ENCODE measurements around the gene AKAP1. TPM values are rescaled to one million over a fixed set of nuclear protein-coding genes. Genes with fewer than 3 reads are reported as not detected.

Gene AKAP1
- total RNA-seq, 1 donor from 2014 or later, result 16.0 TPM

- DNase-seq, result peak; percentile 22
Measured at GRCh38 chr17:57106107-57106835, 21.2 kb downstream of the AKAP1 start.

DNA sequence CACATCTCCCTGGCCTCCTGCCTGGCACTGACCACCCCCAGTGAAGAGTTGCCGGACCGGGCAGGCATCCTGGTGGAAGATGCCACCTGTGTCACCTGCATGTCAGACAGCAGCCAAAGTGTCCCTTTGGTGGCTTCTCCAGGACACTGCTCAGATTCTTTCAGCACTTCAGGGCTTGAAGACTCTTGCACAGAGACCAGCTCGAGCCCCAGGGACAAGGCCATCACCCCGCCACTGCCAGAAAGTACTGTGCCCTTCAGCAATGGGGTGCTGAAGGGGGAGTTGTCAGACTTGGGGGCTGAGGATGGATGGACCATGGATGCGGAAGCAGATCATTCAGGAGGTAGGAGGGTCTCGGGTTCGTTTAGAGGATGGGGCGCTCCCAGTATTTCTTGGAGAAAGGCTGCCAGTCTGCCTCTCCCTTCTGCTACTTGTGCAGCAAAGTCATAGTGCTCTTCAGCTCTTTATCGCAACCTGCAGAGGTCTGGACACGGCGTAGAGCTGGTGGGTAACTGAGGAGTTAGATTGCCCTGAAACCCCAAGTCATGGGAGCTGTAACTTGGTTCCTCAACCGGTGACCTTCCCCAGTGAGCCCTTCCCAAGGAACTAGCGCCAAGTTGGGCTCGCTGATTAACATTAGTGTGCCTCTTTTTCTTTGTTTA is 21.9 kb downstream of the AKAP1 start:
- DNase-seq, result no peak

DNA sequence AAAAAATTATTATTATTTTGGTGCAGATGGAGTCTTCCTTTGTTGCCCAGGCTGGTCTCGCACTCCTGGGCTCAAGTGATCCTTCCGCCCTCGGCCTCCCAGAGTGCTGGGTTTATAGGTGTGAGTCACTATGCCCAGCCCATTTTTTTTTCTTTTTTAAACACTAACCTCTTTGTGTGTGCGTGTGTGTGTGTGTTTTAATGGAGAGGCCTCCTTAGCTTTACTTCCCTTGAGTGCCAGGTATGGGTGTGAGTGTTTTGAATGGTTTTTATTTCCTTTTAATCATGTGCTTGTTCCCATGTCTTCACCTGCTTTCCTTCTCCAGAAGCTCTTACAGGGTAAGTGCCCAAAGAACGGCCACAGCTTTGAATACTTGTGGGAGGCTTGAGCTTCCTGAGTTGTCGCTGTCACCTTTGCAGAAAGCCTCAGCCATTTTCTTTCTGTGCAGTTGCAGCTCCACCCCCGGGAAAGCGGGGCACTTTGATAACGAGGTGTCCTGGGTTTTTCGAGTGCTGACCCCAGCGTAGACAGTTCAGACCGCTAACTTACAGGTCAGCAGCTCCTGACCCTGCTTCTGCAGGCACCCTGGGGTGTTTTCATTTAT is 22.6 kb downstream of the AKAP1 start:
- DNase-seq, result no peak

DNA sequence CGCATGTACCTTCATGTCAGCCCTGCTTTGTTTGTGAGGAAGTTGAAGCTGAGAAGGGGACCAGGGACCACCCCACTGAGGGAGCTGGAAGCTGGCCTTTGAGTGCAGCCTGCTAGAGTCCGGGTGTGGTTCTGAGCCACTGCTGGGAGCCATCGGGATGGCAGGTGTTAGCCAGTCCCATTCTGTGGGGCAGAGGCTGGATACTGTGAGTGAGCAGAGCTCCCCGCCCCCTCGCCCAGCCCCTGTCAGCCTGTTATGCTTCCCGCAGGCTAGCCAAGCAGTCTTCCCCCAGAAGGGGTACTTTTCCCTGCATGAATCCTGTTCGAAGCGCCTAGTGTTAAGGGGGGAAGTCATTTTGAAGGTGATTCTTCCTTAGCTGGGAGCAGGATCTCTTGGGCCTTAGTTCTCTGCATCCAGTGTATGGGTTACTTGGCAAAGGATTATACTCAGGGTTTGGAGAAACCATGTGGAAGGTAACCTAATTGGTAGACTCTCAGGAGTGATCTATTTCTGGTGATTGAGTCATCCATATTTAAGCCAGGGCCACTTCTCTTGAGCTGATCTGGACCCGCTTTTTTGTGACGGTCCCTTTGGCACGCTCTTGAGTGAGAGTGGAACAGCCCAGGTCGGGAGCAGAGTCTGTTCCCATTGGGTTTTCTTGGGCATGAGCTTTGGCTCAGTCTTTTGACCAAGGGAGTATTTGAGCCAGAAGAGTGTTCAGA is 23.8 kb downstream of the AKAP1 start:
- no peak for DNase-seq

GRCh38 chr17:57109393-57110151 is 24.5 kb downstream of the AKAP1 start:
- peak; percentile 6 for DNase-seq

DNA sequence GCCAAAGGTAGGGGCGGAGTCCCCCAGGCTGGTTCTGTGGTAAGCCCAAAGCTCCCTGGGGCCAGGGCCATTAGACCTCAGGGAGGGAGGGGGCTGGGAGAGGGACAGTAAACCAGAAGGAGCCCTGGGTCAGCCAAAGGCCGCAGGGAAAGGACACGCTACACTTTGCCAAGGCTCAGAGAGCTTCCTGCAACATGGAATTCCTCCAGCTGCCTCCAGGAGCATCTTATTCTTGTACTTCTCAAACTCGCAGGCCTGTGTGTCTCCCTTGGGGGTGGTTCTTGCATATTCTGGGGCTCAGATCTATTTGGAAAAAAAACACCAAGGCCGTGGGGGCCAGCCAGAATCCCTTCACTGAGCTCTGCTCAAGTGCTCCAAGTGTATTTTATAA is 25.1 kb downstream of the AKAP1 start:
- DNase-seq, result no peak

- DNase-seq, result no peak
Measured at GRCh38 chr17:57110579-57111325, 25.7 kb downstream of the AKAP1 start.

DNA sequence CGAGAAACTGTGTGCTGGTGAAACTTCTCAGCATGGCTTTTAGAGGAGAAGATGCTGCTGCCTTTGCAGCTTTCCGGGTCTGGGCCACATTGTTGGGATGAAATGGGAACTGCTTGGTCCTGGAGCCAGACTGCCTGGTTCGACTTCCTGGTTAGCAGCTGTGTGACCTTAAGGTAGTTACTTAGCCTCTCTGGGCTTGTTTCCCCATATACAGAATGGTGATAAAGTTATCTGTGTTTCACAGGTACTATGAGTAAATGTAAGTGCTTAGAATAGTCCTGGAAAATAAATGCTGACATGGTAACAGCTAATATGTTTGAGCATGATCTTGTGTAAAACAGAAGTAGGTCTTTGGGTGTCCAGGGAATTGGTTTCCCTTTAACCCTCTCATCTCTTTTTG is 26.3 kb downstream of the AKAP1 start:
- no peak for DNase-seq

DNA sequence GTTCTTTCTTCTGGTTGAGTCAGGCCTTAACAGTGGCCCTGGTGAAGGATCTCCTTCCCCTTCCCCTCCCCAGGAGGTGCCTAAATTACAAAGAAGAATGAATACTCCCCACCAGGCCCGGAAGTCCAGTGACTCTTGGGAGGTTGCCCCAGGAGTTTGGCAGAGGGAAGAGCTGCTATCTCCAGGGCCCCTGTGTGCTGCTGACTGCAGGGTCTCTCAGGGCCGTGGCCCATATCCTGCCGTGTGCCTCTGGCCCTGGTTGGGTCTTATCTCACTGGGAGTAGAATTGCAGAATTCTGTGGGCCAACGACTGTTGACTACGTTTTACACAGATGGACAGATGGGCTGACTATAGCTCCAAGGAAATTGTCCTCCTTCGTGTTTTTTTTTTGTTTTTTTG is 28.0 kb downstream of the AKAP1 start:
- DNase-seq, result no peak

DNA sequence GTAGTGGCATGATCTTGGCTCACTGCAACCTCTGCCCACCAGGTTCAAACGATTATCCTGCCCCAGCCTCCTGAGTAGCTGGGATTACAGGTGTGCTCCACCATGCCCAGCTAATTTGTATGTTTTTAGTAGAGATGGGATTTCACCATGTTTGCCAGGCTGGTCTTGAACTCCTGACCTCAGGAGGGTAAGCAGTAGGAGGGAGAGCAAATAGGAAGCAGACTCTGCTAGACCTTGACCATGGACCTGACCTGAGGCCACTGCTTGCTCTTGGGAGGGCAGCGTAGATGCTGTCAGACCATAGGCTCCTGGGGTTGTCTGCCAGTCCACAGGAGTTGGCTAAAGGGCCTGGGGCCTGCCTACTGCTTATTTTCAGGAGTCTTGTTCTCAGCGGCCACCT is 28.6 kb downstream of the AKAP1 start:
- no peak for DNase-seq

GRCh38 chr17:57114085-57114673 is 29.1 kb downstream of the AKAP1 start:
- peak; percentile 59 for DNase-seq

DNA sequence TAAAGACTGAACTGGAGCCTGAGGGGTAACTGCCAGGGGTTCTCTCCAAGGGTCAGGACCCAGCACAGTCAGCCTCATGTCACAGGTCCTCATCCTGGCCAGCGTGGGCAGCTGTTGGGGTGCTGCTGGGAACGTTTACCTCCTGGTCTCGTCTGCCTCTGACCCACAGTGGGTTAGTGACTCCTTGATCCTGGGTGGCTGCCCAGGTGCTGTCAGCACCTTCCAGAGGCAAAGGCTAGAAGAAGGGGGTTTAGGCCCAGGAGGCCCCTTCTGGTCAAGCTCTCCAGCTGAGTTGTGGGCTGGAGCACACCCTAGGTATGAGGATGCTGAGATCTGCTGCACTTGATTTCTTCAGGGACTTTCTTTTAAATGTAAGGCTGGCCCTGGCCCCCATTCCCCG is 30.3 kb downstream of the AKAP1 start:
- DNase-seq, result no peak

DNA sequence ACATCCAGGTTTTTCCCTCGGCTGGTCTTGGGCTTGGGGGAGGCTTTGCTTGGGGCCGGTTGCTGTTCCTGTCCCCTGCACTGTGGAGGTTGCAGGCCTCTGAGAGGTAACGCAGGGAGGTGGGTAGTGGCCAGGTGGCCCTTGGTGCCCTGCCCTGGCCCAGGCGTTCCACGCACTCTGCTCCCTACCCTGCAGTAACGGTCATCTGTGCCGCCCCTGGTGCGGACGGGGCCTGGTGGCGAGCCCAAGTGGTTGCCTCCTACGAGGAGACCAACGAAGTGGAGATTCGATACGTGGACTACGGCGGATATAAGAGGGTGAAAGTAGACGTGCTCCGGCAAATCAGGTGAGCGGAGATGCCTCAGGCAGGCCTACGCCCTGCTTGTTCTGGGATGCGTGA is 30.9 kb downstream of the AKAP1 start:
- no peak for DNase-seq

GRCh38 chr17:57117798-57118197 is 32.8 kb downstream of the AKAP1 start:
- no peak for DNase-seq

GRCh38 chr17:57120814-57121213 is 35.8 kb downstream of the AKAP1 start:
- DNase-seq, result no peak

GRCh38 chr17:57121308-57122042 is 36.4 kb downstream of the AKAP1 start:
- peak; percentile 64 for DNase-seq

DNA sequence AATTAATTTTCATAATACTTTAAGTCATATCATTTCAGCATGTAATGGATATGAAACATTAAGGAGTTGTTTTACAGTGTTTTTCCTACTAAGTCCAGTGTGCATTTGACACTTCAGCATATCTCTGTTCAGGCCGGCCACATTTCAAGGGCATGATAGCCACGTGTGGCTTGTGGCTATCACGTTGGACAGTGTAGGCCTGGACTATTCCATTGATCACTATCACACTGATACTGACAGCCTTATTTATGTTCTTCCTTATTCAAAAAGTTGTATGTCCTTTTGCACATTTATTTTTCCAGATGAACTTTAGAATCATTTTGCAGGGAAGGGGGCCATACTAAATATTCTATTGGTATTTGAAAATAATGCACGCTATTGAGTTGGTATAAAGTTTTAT is 39.0 kb downstream of the AKAP1 start:
- no peak for DNase-seq

DNA sequence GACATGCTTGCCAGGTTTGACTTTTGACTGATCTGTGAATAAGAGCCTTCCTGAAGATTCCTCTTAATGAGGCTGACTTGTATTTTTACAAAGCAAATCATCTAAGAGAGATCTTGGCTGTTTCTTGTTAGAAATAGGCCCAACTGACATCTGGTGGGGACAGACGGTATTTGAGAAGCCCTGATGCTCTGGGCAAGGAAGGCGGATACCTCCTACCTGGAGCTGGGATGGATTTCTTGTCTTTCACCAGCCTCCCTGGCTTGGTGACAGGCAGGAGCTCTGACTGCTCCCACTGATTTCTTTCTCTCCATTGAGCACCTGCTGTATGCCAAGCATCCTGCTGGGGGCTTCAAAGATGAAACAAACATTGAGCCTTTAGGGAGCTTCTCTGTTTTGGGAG is 40.4 kb downstream of the AKAP1 start:
- no peak for DNase-seq

- no peak for DNase-seq
Measured at GRCh38 chr17:57125866-57126265, 40.8 kb downstream of the AKAP1 start.

- DNase-seq, result peak; percentile 88
Measured at GRCh38 chr17:57130708-57131461, 45.8 kb downstream of the AKAP1 start.

All from dermis blood vessel endothelial cell (primary cell).